Liver (tissue), 9 donors: ENCODE results near the gene CEP164. TPM values are rescaled to one million over a fixed set of nuclear protein-coding genes. Genes with fewer than 3 reads are reported as not detected.

Source experiments
- DNase-seq: peaks from one replicate; pipeline ENCODE4 v3.0.0-alpha.2; 2017; ENCODE audit warnings: low spot score
- H3K27ac ChIP-seq, 2 donors: one replicate each; pipeline ENCODE4 v1.7.0; 2013; ENCODE audit warnings: inconsistent platforms in 2 of 2, low read length in 2 of 2, control low read depth in 1 of 2, low read depth in 1 of 2, mild to moderate bottlenecking in 1 of 2
- H3K27me3 ChIP-seq, 4 donors: one replicate each; pipeline versions ENCODE4 v1.6.1 to v1.7.0; 2013; ENCODE audit warnings: low read length in 3 of 4, inconsistent platforms in 1 of 4, mild to moderate bottlenecking in 1 of 4, moderate library complexity in 1 of 4; ENCODE audit not compliant: control insufficient read depth in 4 of 4, insufficient read depth in 4 of 4
- H3K36me3 ChIP-seq, 4 donors: one replicate each; pipeline versions ENCODE4 v1.6.1 to v1.7.0; 2013; ENCODE audit warnings: low read length in 3 of 4, mild to moderate bottlenecking in 3 of 4, low read depth in 1 of 4, moderate library complexity in 1 of 4; ENCODE audit not compliant: control insufficient read depth in 4 of 4, insufficient read depth in 3 of 4
- H3K4me1 ChIP-seq, 4 donors: one replicate each; pipeline versions ENCODE4 v1.6.1 to v1.7.0; 2013; ENCODE audit warnings: low read length in 3 of 4, mild to moderate bottlenecking in 3 of 4, moderate library complexity in 1 of 4; ENCODE audit not compliant: control insufficient read depth in 4 of 4, insufficient read depth in 4 of 4
- H3K4me3 ChIP-seq, 3 donors: one replicate each; pipeline versions ENCODE4 v1.6.1 to v1.7.0; 2013; ENCODE audit warnings: low read length in 3 of 3, control low read depth in 1 of 3, low read depth in 1 of 3, mild to moderate bottlenecking in 1 of 3
- H3K9ac ChIP-seq, 2 donors: one replicate each; pipeline ENCODE4 v1.7.0; 2013; ENCODE audit warnings: low read length in 2 of 2, mild to moderate bottlenecking in 2 of 2, moderate library complexity in 2 of 2, control low read depth in 1 of 2, low read depth in 1 of 2
- H3K9me3 ChIP-seq, 4 donors: one replicate each; pipeline versions ENCODE4 v1.6.1 to v1.7.0; 2013; ENCODE audit warnings: low read length in 3 of 4; ENCODE audit not compliant: control insufficient read depth in 4 of 4
- HNF4A ChIP-seq, 2 donors: conservative IDR thresholded peaks; 2 replicates each; pipeline ENCODE4 v1.6.1; 2016; ENCODE audit warnings: antibody characterized with exemption in 2 of 2, mild to moderate bottlenecking in 2 of 2
- HNF4G ChIP-seq: IDR thresholded peaks from 2 replicates; pipeline ENCODE4 v1.6.1; 2016; ENCODE audit warnings: antibody characterized with exemption
- RAD21 ChIP-seq, 2 donors: IDR thresholded peaks; 2 replicates each; pipeline ENCODE4 v1.6.1; 2016; ENCODE audit warnings: antibody characterized with exemption in 2 of 2, mild to moderate bottlenecking in 2 of 2
- YY1 ChIP-seq: IDR thresholded peaks from 2 replicates; pipeline ENCODE4 v1.6.1; 2016; ENCODE audit warnings: antibody characterized with exemption, mild to moderate bottlenecking
- WGBS: extraction: QIAGEN DNeasy Blood & Tissue Kit; methylation state at CpG from one replicate; pipeline ENCODE4 v1.1.7; 2013; 5-methylcytosine and 5-hydroxymethylcytosine counted together
- polyA plus RNA-seq, 2 donors: library from polyadenylated mRNA; stranded (reverse) in 1 of 2; unstranded in 1 of 2; fragments of 200-250 nt in 1 of 2; fragments of >200 nt in 1 of 2; fragmentation: Nextera tagmentation in 1 of 2; extraction: Ambion mirVana in 1 of 2; gene quantifications; one replicate each; pipeline versions ENCODE4 v1.2.1 to v1.2.3, GENCODE V29; 2013 to 2015
- total RNA-seq, 2 donors: library from RNA; depleted of rRNA; stranded (reverse); fragments of >200 nt; gene quantifications; one replicate each; pipeline ENCODE4 v1.2.3, GENCODE V29; 2014
- TF ChIP-seq, protein P1 (sequence below): IDR thresholded peaks from 2 replicates; pipeline ENCODE4 v1.6.1; 2016; ENCODE audit warnings: antibody characterized with exemption, mild to moderate bottlenecking
- TF ChIP-seq, protein P2 (sequence below): IDR thresholded peaks from 2 replicates; pipeline ENCODE4 v1.6.1; 2016; ENCODE audit warnings: antibody characterized with exemption
- TF ChIP-seq, protein P3 (sequence below): IDR thresholded peaks from 2 replicates; pipeline ENCODE4 v1.6.1; 2016; ENCODE audit warnings: antibody characterized with exemption
- TF ChIP-seq, protein P4 (sequence below): IDR thresholded peaks from 2 replicates; pipeline ENCODE4 v1.6.1; 2016; ENCODE audit warnings: antibody characterized with exemption
- donor health status: healthy.
- donor health status: healthy.
- donor health status: healthy.
- donor health status: healthy.
- donor health status: healthy.

Gene CEP164
- total and polyA plus RNA-seq, 4 donors: 4.1 to 12.3 (median 5.9) TPM

DNA sequence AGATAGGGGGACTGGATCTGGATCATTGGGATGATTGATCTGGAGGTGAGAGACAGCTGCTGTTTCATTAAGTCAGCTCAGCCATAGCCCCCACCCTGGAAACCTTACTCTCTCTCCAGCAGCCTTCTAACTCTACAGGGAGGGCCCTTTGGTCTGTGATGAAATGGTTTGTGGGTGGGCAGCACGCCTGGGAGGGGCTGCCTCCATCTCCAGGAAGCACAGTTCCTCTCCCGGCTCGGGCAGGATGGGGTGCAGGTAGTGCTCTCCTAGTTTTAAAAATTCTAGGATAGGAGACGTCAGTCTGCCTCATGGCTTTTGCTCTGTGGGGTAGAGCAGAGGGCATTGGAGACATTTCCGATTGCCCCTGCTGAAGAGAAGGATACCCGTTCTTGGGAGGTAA lies 89.7 kb downstream of the CEP164 start:
- no peak for TF ChIP-seq HNF4G
- TF ChIP-seq, protein P1, sequence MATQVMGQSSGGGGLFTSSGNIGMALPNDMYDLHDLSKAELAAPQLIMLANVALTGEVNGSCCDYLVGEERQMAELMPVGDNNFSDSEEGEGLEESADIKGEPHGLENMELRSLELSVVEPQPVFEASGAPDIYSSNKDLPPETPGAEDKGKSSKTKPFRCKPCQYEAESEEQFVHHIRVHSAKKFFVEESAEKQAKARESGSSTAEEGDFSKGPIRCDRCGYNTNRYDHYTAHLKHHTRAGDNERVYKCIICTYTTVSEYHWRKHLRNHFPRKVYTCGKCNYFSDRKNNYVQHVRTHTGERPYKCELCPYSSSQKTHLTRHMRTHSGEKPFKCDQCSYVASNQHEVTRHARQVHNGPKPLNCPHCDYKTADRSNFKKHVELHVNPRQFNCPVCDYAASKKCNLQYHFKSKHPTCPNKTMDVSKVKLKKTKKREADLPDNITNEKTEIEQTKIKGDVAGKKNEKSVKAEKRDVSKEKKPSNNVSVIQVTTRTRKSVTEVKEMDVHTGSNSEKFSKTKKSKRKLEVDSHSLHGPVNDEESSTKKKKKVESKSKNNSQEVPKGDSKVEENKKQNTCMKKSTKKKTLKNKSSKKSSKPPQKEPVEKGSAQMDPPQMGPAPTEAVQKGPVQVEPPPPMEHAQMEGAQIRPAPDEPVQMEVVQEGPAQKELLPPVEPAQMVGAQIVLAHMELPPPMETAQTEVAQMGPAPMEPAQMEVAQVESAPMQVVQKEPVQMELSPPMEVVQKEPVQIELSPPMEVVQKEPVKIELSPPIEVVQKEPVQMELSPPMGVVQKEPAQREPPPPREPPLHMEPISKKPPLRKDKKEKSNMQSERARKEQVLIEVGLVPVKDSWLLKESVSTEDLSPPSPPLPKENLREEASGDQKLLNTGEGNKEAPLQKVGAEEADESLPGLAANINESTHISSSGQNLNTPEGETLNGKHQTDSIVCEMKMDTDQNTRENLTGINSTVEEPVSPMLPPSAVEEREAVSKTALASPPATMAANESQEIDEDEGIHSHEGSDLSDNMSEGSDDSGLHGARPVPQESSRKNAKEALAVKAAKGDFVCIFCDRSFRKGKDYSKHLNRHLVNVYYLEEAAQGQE: no peak
- no peak for DNase-seq

DNA sequence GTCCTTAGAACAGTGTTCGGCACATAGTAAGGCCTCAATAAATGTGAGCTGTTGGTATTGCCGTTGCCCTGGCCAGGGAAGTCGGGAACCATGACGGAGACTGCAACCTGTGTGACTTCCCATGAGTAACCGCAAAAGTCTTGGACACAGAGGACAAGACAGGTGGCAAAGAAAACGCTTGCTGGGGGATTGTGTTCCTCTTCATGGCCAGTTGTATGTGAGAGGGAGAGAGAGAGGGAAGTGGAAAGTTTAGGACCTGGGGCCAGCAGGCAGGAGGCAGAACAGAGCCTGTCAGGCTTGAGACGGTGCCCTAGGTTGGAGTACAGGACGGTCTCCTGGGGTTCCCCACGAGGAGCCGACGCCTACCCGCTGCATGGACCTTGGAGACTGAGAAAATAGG lies 90.2 kb downstream of the CEP164 start:
- H3K9me3 ChIP-seq: no peaks in the 10 kb centered on the region
- no peak for DNase-seq
- 90% methylated on average over 12 of the region's 12 CpGs for WGBS

More for the DNA sequence above, 89.7 kb downstream of the CEP164 start:
- Histone ChIP-seq H3K9me3 (no peaks in the 10 kb centered on the region), H3K4me1 (no peaks in the 10 kb centered on the region), H3K36me3 (no peaks in the 10 kb centered on the region), H3K27ac (no peak overlapping the region), H3K27me3 (no peaks in the 10 kb centered on the region), H3K4me3 (no peak overlapping the region), H3K9ac (no peak overlapping the region)
- WGBS: 66% methylated on average over 6 of the region's 6 CpGs

More for the DNA sequence above, 90.2 kb downstream of the CEP164 start:
- H3K36me3 ChIP-seq: no peaks in the 10 kb centered on the region
- no peak overlapping the region for H3K27ac ChIP-seq
- no peak overlapping the region for H3K9ac ChIP-seq
- no peak overlapping the region for H3K4me3 ChIP-seq
- H3K27me3 ChIP-seq: no peaks in the 10 kb centered on the region
- H3K4me1 ChIP-seq: no peaks in the 10 kb centered on the region
- no peak for TF ChIP-seq RAD21 (IDR thresholded peaks at IDR 0.05)
- TF ChIP-seq HNF4G: no peak
- no peak for TF ChIP-seq HNF4A (conservative IDR thresholded peaks at IDR 0.05)
- TF ChIP-seq, protein P2, sequence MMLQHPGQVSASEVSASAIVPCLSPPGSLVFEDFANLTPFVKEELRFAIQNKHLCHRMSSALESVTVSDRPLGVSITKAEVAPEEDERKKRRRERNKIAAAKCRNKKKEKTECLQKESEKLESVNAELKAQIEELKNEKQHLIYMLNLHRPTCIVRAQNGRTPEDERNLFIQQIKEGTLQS: no peak
- TF ChIP-seq, protein P3, sequence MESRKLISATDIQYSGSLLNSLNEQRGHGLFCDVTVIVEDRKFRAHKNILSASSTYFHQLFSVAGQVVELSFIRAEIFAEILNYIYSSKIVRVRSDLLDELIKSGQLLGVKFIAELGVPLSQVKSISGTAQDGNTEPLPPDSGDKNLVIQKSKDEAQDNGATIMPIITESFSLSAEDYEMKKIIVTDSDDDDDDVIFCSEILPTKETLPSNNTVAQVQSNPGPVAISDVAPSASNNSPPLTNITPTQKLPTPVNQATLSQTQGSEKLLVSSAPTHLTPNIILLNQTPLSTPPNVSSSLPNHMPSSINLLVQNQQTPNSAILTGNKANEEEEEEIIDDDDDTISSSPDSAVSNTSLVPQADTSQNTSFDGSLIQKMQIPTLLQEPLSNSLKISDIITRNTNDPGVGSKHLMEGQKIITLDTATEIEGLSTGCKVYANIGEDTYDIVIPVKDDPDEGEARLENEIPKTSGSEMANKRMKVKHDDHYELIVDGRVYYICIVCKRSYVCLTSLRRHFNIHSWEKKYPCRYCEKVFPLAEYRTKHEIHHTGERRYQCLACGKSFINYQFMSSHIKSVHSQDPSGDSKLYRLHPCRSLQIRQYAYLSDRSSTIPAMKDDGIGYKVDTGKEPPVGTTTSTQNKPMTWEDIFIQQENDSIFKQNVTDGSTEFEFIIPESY: no peak
- TF ChIP-seq YY1: no peak
- TF ChIP-seq, protein P1: no peak
- TF ChIP-seq, protein P4, sequence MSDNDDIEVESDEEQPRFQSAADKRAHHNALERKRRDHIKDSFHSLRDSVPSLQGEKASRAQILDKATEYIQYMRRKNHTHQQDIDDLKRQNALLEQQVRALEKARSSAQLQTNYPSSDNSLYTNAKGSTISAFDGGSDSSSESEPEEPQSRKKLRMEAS: no peak
